GM12878 (cell line): Measurements from ENCODE around the gene NFYA. TPM values are rescaled to one million over a fixed set of nuclear protein-coding genes. Genes with fewer than 3 reads are reported as not detected.

ENCODE experiments used
- DPF2 ChIP-seq: fragments of 450-650 bp; IDR thresholded peaks from 2 replicates; pipeline ENCODE4 v1.6.1; 2017; ENCODE audit warnings: mild to moderate bottlenecking
- ESRRA ChIP-seq: IDR thresholded peaks from 2 replicates; pipeline ENCODE4 v1.6.1; 2012; ENCODE audit warnings: mild to moderate bottlenecking, low read length, improper control_type of control experiment
- ETV6 ChIP-seq, 2 experiments: fragments of 450-650 bp in 1 of 2; IDR thresholded peaks in 1 of 2; conservative IDR thresholded peaks in 1 of 2; 2 replicates each; pipeline ENCODE4 v1.6.1; 2014; ENCODE audit warnings: antibody characterized with exemption in 1 of 2, borderline replicate concordance in 1 of 2, low read depth in 1 of 2, mild to moderate bottlenecking in 1 of 2, moderate library complexity in 1 of 2
- EZH2 ChIP-seq: IDR thresholded peaks from 2 replicates; pipeline ENCODE4 v1.6.1; 2012; ENCODE audit warnings: low read depth, mild to moderate bottlenecking, control low read depth, inconsistent platforms, low read length, borderline replicate concordance; ENCODE audit not compliant: control insufficient read depth
- IKZF1 ChIP-seq: fragments of 450-650 bp; conservative IDR thresholded peaks from 2 replicates; pipeline ENCODE4 v1.6.1; 2017; ENCODE audit warnings: antibody characterized with exemption, mild to moderate bottlenecking
- KAT2A ChIP-seq: conservative IDR thresholded peaks from 2 replicates; pipeline ENCODE4 v1.6.1; 2011; ENCODE audit warnings: low read depth, low read length; ENCODE audit not compliant: control insufficient read depth
- MLLT1 ChIP-seq: fragments of 450-650 bp; IDR thresholded peaks from 2 replicates; pipeline ENCODE4 v1.6.1; 2016; ENCODE audit warnings: mild to moderate bottlenecking
- MYC ChIP-seq: IDR thresholded peaks from 2 replicates; pipeline ENCODE4 v1.6.1; 2011; ENCODE audit warnings: mild to moderate bottlenecking, low read length, moderate library complexity, inconsistent platforms; ENCODE audit not compliant: insufficient read depth, insufficient replicate concordance, insufficient read length, severe bottlenecking
- NBN ChIP-seq: fragments of 450-650 bp; IDR thresholded peaks from 2 replicates; pipeline ENCODE4 v1.6.1; 2016
- NFXL1 ChIP-seq: fragments of 450-650 bp; IDR thresholded peaks from 2 replicates; pipeline ENCODE4 v1.6.1; 2017; ENCODE audit warnings: antibody characterized with exemption, mild to moderate bottlenecking, borderline replicate concordance
- NKRF ChIP-seq: fragments of 450-650 bp; conservative IDR thresholded peaks from 2 replicates; pipeline ENCODE4 v1.6.1; 2017; ENCODE audit warnings: mild to moderate bottlenecking, moderate library complexity
- RAD21 ChIP-seq: IDR thresholded peaks from 2 replicates; pipeline ENCODE4 v1.6.1; 2011; ENCODE audit warnings: mild to moderate bottlenecking, low read depth, low read length, moderate library complexity; ENCODE audit not compliant: insufficient read depth
- SMC3 ChIP-seq: IDR thresholded peaks from 2 replicates; pipeline ENCODE4 v1.6.1; 2011; ENCODE audit warnings: low read length, improper control_type of control experiment, borderline replicate concordance
- SUPT20H ChIP-seq: IDR thresholded peaks from 2 replicates; pipeline ENCODE4 v1.6.1; 2011; ENCODE audit warnings: low read depth, mild to moderate bottlenecking, low read length, moderate library complexity, borderline replicate concordance; ENCODE audit not compliant: control insufficient read depth
- TBL1XR1 ChIP-seq: IDR thresholded peaks from 2 replicates; pipeline ENCODE4 v1.6.1; 2012; ENCODE audit warnings: low read depth, low read length, improper control_type of control experiment
- TCF12 ChIP-seq: IDR thresholded peaks from 2 replicates; pipeline ENCODE4 v1.6.1; 2011; ENCODE audit warnings: low read depth, mild to moderate bottlenecking, low read length
- YY1 ChIP-seq: IDR thresholded peaks from 2 replicates; pipeline ENCODE4 v1.6.1; 2011; ENCODE audit warnings: low read depth, mild to moderate bottlenecking, low read length
- ZBED1 ChIP-seq: IDR thresholded peaks from 2 replicates; pipeline ENCODE4 v1.6.1; 2016; ENCODE audit warnings: borderline replicate concordance
- ZBTB11 ChIP-seq: fragments of 450-650 bp; formaldehyde crosslinking; IDR thresholded peaks from 2 replicates; pipeline ENCODE4 v1.5.0; 2022; ENCODE audit warnings: mild to moderate bottlenecking, missing genetic modification characterization
- ZSCAN29 ChIP-seq: fragments of 450-650 bp; IDR thresholded peaks from 2 replicates; pipeline ENCODE4 v1.6.1; 2017; ENCODE audit warnings: mild to moderate bottlenecking, moderate library complexity
- polyA plus RNA-seq, 11 experiments: library from polyadenylated mRNA; depleted of rRNA in 4 of 11; unstranded in 6 of 11; stranded (reverse) in 5 of 11; fragments of >200 nt; fragmentation: Nextera tagmentation in 4 of 11; fragmentation: Illumina TruSeq in 1 of 11; extraction: Ambion mirVana in 4 of 11; extraction: Trizol in 1 of 11; gene quantifications; 1 replicate in 1 of 11; 2 replicates in 10 of 11; pipeline versions ENCODE4 v1.2.1 to v1.2.3, GENCODE V29; 2011 to 2016; ENCODE audit warnings: inconsistent platforms in 2 of 11, missing spikeins in 2 of 11, low read depth in 1 of 11
- total RNA-seq, 4 experiments: library from RNA; depleted of rRNA in 3 of 4; stranded (reverse); fragments of >200 nt in 3 of 4; fragmentation: Illumina TruSeq in 1 of 4; extraction: Trizol in 1 of 4; gene quantifications; 2 replicates each; pipeline versions ENCODE4 v1.2.1 to v1.2.3, GENCODE V29; 2013 to 2021

Gene NFYA
- total and polyA plus RNA-seq, 10 of the 15 experiments (the other 5 are each of a cell fraction or from before 2014, with no cell fraction given) = 6.4 to 36.5 (median 19.1) TPM

- no peak for TF ChIP-seq NFXL1
- peak; percentile 98 for TF ChIP-seq YY1
- TF ChIP-seq ZSCAN29 = no peak
- 0 out of 2 replicates have a peak, but pooled peaks have one; percentile 10 for TF ChIP-seq TCF12
- 0 out of 2 replicates have a peak, but pooled peaks have one; percentile 59 for TF ChIP-seq DPF2
- peak; percentile 98 for TF ChIP-seq IKZF1
- no peak for TF ChIP-seq KAT2A
- TF ChIP-seq RAD21 = no peak
- no peak for TF ChIP-seq SUPT20H
- peak in 1 of 2 experiments; percentile 65; a peak in 1 of 4 replicates for TF ChIP-seq ETV6 (conservative IDR thresholded peaks at IDR 0.05 in 1 of 2, IDR thresholded peaks at IDR 0.05 in 1 of 2; ENCODE audit: borderline replicate concordance in 1 of 2, low read depth in 1 of 2)
- TF ChIP-seq NBN = peak; percentile 94
- TF ChIP-seq MYC = no peak
- peak; percentile 91; the same call in 1 of the 2 replicates for TF ChIP-seq NKRF
- TF ChIP-seq ZBTB11 (CRISPR knock-in tag) = no peak
- no peak for TF ChIP-seq SMC3
- no peak for TF ChIP-seq TBL1XR1
- no peak for TF ChIP-seq EZH2
- peak; percentile 93 for TF ChIP-seq MLLT1
- 0 out of 2 replicates have a peak, but pooled peaks have one; percentile 43 for TF ChIP-seq ZBED1
- 0 out of 2 replicates have a peak, but pooled peaks have one; percentile 24 for TF ChIP-seq ESRRA
Observed at GRCh38 chr6:41071923-41072835, 595 bp upstream of the NFYA start, which contains the start of gene OARD1 (continued).
